NCI-H2227 (cell line): ENCODE data around the gene ETS1.
"Not testable (repeated sequence)": the region's sequence is repeated elsewhere in the genome, so short reads cannot be mapped to it uniquely, and the experiment has no call there.

ENCODE experiments used
- DNase-seq: peaks from one replicate; lab custom pipeline; 2025; ENCODE audit not compliant: unreplicated experiment; lab: John Stamatoyannopoulos, UW

Gene ETS1

DNA sequence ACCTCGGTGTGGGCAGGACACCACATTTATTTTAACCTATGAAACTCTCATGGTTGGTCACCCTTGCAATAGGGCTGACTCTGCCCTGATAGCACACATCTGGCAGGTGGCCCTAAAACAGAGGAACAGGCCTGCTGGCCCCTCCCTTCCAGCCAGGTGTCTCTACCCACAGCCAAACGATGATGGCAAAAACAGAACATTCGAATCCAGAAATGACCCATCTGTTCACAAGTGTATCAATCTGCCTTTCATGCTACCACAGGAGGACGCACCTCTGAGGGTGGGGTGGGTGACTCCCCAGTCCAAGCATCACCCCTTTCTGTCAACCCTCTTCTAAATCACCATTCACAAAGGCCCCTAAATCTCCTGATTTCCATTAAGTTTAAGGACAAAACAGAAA, 118.1 kb downstream of the ETS1 start:
- no peak for DNase-seq

DNA sequence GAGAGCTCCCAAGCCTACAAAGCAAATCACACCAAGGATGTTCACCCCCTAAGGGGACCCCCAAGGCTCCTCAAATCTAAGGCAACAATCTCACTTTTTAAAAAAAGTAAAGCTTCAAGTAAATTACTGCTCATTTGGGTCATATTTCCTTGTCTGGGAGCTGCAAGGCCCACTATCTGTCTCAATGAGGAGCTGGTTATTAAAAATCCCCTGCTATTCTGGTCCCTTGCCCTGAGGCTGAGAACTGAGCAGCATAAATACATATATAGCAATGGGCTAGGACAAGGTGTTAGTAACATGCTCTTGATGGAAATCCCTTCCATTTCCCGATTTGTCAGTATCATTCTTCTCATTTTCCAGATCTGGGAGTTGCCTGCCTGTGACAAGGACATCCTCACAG, 119.2 kb downstream of the ETS1 start:
- no peak for DNase-seq

DNA sequence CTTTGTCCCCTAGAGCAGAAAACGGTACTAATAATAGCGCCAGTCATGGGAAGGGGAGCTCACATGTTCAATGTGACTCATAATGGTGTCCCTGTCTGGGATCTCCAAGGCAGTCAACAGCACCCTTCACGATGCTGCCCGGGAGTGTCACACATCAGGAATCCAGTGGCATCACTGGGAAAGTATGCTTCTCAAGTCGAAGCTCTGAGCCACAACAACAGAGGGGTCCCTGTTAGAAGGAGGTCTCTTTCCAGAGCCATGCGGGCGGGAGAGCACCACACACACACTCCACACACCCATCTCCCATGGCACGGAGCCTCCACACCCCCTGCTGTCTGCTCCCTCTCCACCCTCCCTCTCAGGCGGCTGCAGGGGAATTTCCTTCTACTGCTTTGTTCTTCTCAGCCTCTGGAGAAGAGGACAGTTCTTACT, 119.7 kb downstream of the ETS1 start:
- no peak for DNase-seq

DNA sequence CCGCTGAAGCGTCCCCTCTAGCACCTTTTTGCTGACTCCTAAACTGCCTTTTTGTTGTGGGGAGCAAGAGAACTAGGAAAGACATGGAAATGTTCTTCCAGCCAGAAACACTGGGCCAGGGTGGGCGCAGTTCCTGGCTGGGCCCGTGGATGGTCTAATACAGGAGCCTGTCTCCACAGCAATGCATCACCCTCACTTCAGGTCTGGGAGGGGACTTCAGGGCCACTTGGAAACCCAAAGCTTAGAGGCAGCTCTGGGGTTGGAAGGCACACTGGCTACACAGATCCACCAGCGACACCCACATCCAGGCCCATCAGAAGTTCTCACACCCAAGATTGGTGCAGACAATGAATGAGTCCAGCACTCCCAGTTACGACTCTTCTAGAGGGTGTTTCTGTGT, 120.3 kb downstream of the ETS1 start:
- DNase-seq: no peak

DNA sequence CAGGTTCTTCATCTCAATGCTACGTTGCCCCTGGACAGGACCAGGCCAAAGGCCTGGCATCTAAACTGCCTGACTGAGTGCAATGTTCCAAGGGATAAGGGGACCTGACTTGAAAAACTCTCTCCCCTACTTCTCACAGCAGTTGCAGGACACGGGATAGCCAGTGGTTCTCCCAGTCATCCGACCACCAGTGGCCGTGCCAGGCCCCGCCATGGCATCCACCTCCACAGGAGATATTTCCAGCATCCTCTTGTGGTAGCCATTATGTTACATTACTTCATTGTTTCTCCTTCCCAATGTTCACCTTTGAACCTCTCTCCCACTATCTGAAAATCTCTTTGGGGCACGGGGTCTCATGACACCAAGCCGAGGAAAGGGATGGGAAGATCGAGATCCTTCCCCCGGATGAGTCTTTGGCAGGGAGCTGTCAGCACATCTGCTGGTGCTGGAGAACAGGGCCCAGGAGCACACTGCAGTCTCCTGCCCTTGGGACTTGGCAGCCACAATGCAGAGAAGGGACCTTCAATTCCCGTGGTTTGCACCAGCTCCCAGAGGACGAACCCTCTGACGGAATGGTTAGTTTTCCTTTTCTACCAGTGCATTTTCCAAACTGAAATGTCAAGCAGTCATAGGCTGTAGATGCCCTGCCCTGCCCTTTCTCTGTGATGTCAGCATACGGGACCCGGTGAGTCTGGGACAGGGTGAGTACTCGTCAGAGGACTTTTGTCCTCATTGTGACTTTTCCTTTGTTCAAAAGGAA, 121.2 kb downstream of the ETS1 start:
- DNase-seq: no peak

DNA sequence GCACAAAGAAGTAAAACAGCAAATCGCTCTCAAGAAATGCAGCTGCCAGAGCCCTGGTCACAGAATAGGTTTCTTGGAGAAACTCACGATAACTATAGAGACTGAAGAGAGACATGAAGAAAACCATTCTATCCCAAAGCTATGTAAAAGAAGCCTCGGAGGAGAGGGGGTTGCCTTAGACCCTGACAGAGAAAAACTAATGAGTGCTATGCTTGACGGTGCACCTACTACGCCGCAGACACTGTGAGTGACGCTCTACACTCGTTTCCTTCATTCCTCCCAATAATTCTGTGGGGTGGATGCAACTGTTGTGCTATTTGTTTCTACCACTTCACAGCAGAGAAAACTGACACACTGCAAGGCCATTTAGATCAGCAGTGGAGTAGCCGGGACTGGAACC, 121.8 kb downstream of the ETS1 start:
- DNase-seq: no peak

DNA sequence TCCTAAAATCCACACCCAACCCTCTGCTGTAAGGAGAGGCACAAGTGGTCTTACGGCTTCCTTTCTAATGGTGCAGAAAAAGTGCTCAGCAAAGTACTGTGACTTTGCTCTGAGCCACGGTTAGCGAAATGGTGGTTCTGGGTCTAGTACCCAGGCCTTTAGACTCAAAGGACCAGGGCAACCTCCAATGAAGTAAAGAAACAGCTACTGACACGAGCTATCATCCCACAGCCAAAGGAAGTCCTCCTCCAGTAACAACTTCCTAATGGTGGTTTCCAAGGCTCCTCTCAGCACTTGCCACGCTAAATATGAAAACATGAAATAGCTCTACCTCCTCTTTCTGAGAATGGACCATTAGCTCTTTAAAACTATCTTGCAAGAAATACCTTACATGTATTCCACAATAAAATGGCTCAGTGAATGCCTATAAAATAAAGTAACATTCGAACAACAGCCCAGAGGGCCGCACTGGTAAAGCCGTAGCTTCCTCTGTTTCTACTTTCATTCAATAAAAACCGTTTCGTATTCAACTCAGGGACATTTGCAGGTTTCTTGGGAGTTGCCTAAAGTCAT, 122.4 kb downstream of the ETS1 start:
- DNase-seq: no peak

DNA sequence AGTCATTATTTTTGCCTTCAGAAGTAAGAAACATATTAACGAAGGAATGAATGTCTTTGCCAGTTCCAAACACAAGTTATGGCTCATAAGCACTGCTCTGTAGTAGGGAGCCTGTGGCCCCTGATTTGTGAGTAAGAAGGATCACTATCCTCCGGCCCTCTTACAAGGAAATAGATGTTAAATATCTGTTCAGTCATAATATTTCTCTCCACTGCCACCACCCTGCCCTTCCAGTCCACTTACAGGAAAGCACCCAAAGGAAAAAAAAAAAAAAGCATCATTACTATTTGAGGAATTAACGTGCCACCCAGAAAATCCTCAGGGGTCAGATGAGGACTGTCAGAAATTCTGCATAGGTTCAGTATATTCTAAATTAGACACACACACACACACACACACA, 123.4 kb downstream of the ETS1 start:
- no peak for DNase-seq

DNA sequence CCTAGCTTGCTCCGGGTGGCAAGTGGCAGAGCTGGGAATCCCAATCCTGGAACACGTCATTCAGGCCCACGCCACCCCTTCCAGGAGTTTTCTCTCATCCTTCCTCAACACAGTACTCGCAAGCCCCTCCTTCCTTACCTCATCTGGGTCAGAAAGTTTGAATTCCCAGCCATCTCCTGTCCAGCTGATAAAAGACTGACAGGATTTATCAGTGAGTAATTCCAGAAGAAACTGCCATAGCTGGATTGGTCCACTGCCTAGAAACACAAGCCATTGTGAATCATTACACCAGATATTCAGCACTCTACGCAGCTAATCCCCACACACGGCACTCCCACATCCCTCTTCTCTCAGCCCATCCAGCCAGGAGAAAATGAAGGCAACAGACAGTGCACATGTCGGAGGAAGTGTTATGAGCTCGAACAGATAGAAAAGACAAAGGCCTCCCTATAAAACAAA, 124.0 kb downstream of the ETS1 start:
- DNase-seq: no peak

DNA sequence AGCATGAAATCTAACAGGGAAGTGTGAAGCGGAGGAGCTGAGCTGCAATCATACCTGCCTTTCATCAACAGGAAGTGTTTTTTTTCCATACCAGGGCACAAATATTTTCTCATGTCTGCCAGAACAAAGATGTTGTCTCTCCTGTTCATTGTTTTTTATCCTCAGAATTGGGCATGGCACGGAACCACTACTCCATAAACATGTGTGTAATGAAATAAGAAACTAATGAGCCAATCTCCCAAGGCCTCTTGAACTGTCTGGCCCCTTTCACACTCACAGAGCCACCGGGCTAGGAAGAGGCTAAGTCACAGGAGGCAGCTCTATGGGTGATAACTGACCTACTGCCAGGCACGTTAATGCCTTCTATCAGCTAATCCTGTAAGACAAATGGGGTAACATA, 124.4 kb downstream of the ETS1 start:
- DNase-seq: no peak

DNA sequence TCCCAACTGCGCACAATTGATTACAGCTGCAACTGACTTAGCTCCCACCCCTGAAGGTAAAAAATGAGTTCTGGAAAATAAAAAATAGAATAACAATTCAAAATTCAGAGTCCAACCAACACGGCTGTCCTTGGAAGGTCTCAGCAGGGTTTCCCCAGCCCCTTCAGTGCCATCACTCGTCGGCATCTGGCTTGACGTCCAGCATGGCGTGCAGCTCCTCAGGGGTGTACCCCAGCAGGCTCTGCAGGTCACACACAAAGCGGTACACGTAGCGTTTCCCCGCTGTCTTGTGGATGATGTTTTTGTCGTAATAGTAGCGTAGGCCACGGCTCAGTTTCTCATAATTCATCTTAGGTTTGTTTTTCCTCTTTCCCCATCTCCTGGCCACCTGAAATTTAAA, 125.2 kb downstream of the ETS1 start:
- DNase-seq: no peak

DNA sequence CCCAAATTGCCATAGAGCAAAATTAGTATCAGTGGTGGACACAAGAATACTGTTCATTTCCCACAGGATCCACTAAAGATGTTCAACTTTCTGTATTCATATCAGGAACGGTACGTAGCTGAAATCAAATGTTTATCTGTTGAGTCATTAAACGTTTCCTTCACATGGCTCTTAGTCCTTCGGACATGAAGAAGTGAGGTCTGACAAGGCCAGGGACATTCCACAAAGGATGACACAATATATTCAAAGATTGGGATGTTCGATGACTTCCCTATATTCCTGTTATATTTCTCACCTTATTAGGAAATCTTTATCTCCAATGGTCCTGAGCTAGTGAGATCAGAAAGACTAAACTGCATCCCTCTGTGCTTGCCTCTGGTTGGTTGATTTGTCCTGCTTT, 129.0 kb downstream of the ETS1 start:
- DNase-seq: no peak

DNA sequence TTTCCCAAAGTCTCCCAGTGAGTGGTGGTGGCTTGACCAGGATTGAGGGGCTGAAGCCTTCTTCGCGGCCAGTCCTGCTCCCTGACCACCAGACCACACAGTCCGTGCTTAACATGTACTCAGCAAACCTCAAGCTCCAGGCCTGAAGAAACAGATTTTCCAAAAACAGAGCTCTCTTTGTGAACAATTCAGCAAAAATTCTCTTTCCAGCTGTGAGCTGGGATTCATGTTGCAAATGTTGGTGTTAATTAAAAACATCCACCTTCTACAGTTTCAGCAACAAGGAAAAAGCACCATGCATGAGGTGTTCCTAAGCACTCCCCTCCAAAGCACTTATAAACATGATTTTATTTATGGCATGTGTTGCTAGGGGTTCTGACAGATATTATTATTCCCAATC, 129.5 kb downstream of the ETS1 start:
- DNase-seq: no peak

DNA sequence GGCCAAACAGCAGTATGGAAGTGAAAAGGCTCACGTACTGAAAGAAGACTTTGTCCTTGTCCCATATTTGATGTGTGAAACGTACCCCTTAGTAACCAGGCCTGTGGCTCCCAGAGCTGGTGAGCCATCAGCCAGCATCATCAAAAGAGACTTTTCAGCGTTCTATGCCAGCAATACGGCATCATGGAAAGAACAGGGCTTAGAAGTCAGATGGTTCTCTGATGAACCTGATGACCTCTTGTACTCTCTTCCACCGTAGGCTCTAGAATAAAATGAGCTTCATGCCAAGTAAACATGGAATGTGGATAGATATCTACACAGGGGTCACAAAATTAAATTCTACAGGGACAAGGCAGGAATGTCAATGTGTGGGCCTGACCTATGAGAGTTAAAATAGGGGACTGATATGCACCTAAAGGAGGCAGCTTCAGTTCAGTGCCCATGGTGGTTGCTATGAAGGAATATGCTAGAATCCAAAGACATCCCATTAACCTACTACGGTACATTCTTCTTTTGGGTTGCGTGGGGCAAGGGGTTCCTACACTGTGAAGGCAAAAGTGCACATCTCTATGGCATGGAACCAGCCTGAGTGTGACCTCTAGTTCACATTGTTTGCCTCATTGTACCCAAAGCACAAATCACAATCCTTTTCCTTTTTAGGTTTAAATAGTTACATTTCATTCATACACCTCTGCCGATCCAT, 130.6 kb downstream of the ETS1 start:
- no peak for DNase-seq

DNA sequence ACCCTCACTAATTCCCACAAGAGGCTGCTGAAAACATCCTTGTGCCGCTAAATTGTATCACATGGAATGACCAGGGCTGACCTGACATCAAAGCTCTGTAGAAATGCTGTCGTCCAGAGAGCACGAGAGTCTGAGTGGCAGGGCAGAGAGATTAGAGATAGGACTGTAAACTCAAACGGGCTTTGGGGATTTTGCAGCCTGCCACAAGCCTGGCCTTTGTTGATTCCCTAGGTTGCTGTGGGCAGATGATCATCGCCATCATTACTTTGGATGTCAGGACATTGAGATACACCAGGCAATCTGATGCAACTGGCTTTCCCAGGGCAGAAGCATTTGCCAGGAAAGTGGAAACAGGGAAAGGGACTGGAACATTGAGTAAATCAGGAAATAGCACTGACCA, 131.6 kb downstream of the ETS1 start:
- DNase-seq: no peak

DNA sequence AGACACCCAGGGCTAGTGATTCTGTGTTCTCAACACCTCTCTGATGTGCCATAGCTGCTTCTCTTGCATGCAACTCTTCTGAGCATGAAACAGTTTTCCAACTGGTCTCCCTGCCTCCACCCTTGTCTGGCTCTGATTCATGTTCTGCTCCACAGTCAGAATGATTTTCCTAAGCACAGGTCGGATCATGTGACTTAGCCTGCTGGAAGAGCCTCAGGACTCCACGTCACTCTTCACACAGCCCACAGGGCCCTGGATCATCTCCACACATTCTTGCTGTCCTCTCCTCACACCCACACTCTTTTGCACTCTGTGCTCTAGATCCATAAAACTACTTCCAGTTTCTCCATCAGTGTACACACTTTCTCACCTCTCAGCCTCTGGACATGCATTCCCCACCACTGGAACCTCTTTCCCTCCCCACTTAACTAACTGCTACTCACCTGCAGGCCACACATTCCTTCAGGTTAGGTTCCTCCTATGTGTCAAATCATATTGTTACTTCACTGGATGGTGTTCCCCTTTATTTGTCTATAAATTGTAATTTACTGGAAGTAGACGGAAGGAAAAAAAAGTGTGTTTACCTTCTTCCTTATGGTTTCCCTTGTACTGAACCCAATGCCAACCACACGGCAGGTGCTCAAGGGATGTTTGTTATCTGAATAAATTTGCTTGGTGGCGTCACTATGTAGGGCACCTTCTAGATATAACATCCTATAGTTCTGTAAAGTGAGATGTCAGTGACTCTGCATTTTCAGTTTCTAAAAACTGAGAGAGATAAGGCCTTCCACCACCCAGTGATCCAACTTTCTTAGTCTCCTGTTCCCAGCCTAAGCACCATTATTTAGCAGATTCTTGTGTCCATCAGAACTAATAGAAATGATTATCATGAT, 133.7 kb downstream of the ETS1 start:
- DNase-seq: no peak

DNA sequence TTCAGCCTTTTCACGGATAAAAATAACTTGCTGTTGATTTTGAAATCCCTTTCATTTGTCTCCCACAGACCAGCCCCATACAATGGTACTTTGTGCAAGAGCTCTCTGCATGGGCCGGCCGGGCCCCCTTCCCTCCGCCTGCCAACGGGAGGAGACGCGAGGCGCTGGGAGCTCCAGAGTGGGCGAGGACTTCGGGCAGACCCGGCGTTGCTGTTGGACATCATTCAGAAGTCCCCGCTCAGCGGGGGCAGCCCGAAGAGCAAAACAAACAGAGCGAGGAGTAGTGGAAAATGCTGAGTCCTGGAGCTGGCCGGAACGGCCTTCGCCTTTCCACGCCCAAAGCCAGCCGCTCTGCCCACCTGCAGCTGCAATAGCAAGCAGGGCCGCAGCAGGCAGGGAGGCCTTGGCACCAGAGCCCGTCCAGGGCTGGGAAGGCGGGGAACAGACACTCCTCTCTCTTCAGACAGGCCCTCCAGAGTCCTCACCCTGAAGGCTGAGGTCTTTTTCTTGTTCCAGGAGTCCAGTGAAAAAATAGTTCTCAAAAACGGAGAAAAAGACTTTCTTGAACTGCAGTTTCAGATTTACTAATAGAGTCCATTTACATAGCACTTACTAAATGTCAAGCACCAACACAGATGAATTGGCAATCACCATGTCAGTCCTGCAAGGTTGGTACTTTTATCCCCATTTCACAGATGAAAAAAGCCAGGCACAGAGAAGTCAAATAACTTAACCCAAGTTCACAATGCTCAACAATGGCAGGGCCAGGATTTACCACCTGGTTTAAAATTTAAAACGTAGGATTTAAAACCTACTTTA, 135.5 kb downstream of the ETS1 start:
- DNase-seq: no peak

DNA sequence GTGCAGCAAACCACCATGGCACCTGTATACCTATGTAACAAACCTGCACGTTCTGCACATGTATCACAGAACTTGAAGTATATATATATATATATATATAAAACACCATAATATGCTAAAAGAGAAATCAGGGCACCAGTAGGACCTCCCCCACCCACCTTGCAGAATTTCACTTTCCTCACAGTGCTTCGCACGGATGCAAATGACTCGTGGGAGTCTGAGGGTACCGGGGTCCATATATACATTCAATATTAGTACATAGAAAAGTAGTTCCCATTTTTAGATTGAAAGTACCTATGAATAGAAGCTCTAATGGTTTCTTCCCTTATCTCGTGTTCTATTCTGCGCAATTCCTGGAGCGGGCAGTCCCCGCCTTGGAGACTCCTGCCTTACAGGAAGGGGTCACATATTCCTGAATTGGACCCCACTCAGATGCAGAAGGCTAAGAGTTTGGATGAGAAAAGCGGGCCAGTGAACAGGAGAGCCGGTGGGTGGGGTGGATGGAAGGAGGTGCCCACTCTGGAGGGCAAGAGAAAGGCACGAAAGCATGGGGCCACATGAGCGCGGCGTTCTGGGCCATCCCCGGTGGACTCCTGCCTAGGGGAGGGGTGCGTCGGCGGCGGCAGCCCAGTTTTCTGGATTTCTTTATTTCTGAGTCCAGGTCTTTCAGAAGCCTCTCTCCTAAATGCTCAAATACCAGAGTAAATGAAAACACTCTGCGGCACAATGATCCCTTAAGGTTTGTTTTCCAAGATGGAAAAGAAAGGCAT, 136.3 kb downstream of the ETS1 start:
- DNase-seq: no peak

DNA sequence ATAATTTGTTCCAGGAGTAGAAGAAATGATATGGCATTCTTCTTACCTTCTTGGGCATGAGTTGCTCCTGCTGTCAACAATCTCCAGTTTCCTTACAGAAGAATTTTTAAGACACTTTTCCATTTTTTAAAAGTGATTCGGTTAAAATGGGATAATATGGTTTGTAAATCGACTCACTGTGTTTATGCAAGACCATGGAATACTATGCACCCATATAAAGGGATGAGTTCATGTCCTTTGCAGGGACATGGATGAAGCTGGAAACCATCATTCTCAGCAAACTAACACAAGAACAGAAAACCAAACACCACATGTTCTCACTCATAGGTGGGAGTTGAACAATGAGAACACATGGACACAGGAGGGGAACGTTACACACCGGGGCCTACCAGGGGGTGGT, 136.9 kb downstream of the ETS1 start:
- DNase-seq: not testable (repeated sequence)
